GM23248 (cell line): Measurements from ENCODE around the gene DENND2A.

ENCODE experiments used
- EZH2 ChIP-seq: fragments of 200-600 bp; sonication (generic); IDR thresholded peaks from 2 replicates; pipeline ENCODE4 v1.6.1; 2018; ENCODE audit warnings: antibody characterized with exemption, mild to moderate bottlenecking; ENCODE audit not compliant: insufficient read depth, poor library complexity, severe bottlenecking
- EZH2phosphoT487 ChIP-seq: fragments of 200-600 bp; sonication (generic); IDR thresholded peaks from 2 replicates; pipeline ENCODE4 v1.6.1; 2018; ENCODE audit warnings: antibody characterized with exemption, moderate library complexity, mild to moderate bottlenecking, low read depth; ENCODE audit not compliant: insufficient read depth

DNA sequence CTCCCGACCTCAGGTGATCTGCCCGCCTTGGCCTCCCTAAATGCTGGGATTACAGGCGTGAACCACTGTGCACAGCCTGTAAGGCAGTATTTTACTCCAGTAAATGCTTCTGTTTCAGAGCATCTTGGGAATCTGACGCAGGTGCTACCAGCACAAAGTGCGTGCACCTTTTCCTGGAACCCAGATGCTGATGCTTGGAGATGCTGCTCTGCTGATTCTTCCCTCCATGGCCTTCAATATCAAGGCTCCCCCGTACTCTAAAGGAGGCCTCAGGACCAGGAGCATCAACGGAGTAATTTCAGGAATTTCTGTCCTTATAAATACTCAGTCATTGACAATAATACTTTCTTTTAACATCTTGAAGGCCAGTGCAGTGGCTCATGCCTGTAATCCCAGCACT lies 23.5 kb downstream of the DENND2A start:
- no peak for TF ChIP-seq EZH2
- TF ChIP-seq EZH2phosphoT487 = no peak
